H1 (cell line): Measurements from ENCODE around the gene HHAT. TPM values are rescaled to one million over a fixed set of nuclear protein-coding genes. Genes with fewer than 3 reads are reported as not detected.

ENCODE experiments used
- CTCF ChIA-PET: fragments of 300-600 bp; sonication (Branson Sonifier 250); formaldehyde crosslinking; loops from one replicate; lab custom pipeline; 2021; ENCODE audit not compliant: partially characterized antibody; lab: Charles Lee
- POLR2A ChIA-PET: fragments of 300-600 bp; sonication (Branson Sonifier 250); formaldehyde crosslinking; loops from one replicate; lab custom pipeline; 2021; ENCODE audit warnings: inconsistent platforms; ENCODE audit not compliant: partially characterized antibody; lab: Charles Lee
- DNase-seq, 2 experiments: peaks; one replicate each; pipeline versions ENCODE4 v3.0.0 to v3.0.0-alpha.2; 2010 to 2022; ENCODE audit warnings: low spot score in 2 of 2, low read depth in 1 of 2, mixed read lengths in 1 of 2
- FAIRE-seq: peaks from 2 replicates; lab custom pipeline; 2011; peaks lifted over from hg19 to GRCh38; lab: Jason Lieb, UNC
- H2AFZ ChIP-seq: 2 replicates; pipeline ENCODE4 v1.8.1; 2012; ENCODE audit warnings: low read length, inconsistent platforms
- H2AK5ac ChIP-seq: 2 replicates; pipeline ENCODE4 v1.6.1; 2013; ENCODE audit warnings: low read depth, low read length
- H2BK120ac ChIP-seq: replicated peaks from 2 replicates; pipeline ENCODE3; 2013; ENCODE audit warnings: low read depth, low read length, inconsistent platforms
- H2BK12ac ChIP-seq: 2 replicates; pipeline ENCODE4 v1.6.1; 2013; ENCODE audit warnings: low read depth, low read length
- H2BK15ac ChIP-seq: 2 replicates; pipeline ENCODE4 v1.6.1; 2013; ENCODE audit warnings: low read length
- H2BK20ac ChIP-seq: 2 replicates; pipeline ENCODE4 v1.6.1; 2013; ENCODE audit warnings: low read length
- H2BK5ac ChIP-seq: 2 replicates; pipeline ENCODE4 v1.6.1; 2013; ENCODE audit warnings: low read depth, low read length
- H3K14ac ChIP-seq: 2 replicates; pipeline ENCODE4 v1.6.1; 2013; ENCODE audit warnings: inconsistent platforms; ENCODE audit not compliant: insufficient read length
- H3K18ac ChIP-seq: 2 replicates; pipeline ENCODE4 v1.6.1; 2013; ENCODE audit warnings: low read length; ENCODE audit errors: extremely low read depth
- H3K23ac ChIP-seq: 2 replicates; pipeline ENCODE4 v1.6.1; 2013; ENCODE audit warnings: inconsistent platforms; ENCODE audit not compliant: insufficient read length
- H3K23me2 ChIP-seq: 2 replicates; pipeline ENCODE4 v1.6.1; 2013; ENCODE audit warnings: low read depth, low read length
- H3K27ac ChIP-seq: 2 replicates; pipeline ENCODE4 v1.6.1; 2011; ENCODE audit warnings: low read depth, low read length, inconsistent platforms
- H3K27me3 ChIP-seq, 4 experiments: replicated peaks in 1 of 4; 1 replicate in 1 of 4; 2 replicates in 3 of 4; pipeline versions ENCODE4 v1.6.1 to v1.8.1; 2011 to 2013; ENCODE audit warnings: low read length in 3 of 4, mild to moderate bottlenecking in 3 of 4, inconsistent platforms in 2 of 4, mixed read lengths in 2 of 4, moderate library complexity in 1 of 4; ENCODE audit not compliant: control insufficient read depth in 3 of 4, insufficient read depth in 3 of 4; ENCODE audit errors: extremely low read depth in 1 of 4
- H3K36me3 ChIP-seq, 4 experiments: 2 replicates each; pipeline versions ENCODE4 v1.6.1 to v1.8.1; 2011 to 2013; ENCODE audit warnings: mild to moderate bottlenecking in 4 of 4, low read length in 3 of 4, moderate library complexity in 2 of 4, control low read depth in 1 of 4, inconsistent platforms in 1 of 4; ENCODE audit not compliant: insufficient read depth in 4 of 4, control insufficient read depth in 2 of 4
- H3K4ac ChIP-seq: replicated peaks from 2 replicates; pipeline ENCODE3; 2013; ENCODE audit warnings: low read length, low read depth, mixed read lengths, inconsistent platforms; ENCODE audit not compliant: insufficient read length
- H3K4me1 ChIP-seq, 4 experiments: replicated peaks in 1 of 4; 1 replicate in 1 of 4; 2 replicates in 3 of 4; pipeline versions ENCODE4 v1.6.1 to v1.8.1; 2011 to 2013; ENCODE audit warnings: low read length in 3 of 4, inconsistent platforms in 2 of 4, mixed read lengths in 1 of 4; ENCODE audit not compliant: insufficient read depth in 4 of 4, control insufficient read depth in 3 of 4
- H3K4me2 ChIP-seq, 2 experiments: 2 replicates each; pipeline versions ENCODE4 v1.6.1 to v1.8.1; 2011 to 2013; ENCODE audit warnings: low read depth in 2 of 2, low read length in 2 of 2, control low read depth in 1 of 2, inconsistent platforms in 1 of 2, mild to moderate bottlenecking in 1 of 2; ENCODE audit not compliant: insufficient read depth in 1 of 2
- H3K4me3 ChIP-seq, 4 experiments: fragments of 200-600, 300-600 bp in 1 of 4; sonication (generic), shearing (Covaris generic), sonication (Bioruptor Twin) in 1 of 4; 2 replicates each; pipeline versions ENCODE4 v1.5.1 to v1.8.1; 2011 to 2016; ENCODE audit warnings: low read length in 4 of 4, low read depth in 3 of 4, control low read depth in 2 of 4, inconsistent platforms in 2 of 4, mild to moderate bottlenecking in 2 of 4, mixed read lengths in 1 of 4, moderate library complexity in 1 of 4; ENCODE audit not compliant: insufficient read depth in 2 of 4; ENCODE audit errors: extremely low read depth in 1 of 4
- H3K56ac ChIP-seq: replicated peaks from 2 replicates; pipeline ENCODE3; 2013; ENCODE audit warnings: low read depth, mild to moderate bottlenecking, mixed read lengths, low read length, inconsistent platforms; ENCODE audit not compliant: insufficient read length
- H3K79me1 ChIP-seq: 2 replicates; pipeline ENCODE4 v1.6.1; 2013; ENCODE audit warnings: low read depth, low read length, control low read depth
- H3K79me2 ChIP-seq, 2 experiments: 2 replicates each; pipeline versions ENCODE4 v1.6.1 to v1.8.1; 2012 to 2013; ENCODE audit warnings: low read length in 2 of 2, mild to moderate bottlenecking in 2 of 2, inconsistent platforms in 1 of 2; ENCODE audit not compliant: insufficient read depth in 2 of 2, control insufficient read depth in 1 of 2
- H3K9ac ChIP-seq, 4 experiments: replicated peaks in 1 of 4; 1 replicate in 1 of 4; 2 replicates in 3 of 4; pipeline versions ENCODE4 v1.6.1 to v1.8.1; 2011 to 2013; ENCODE audit warnings: low read depth in 3 of 4, low read length in 3 of 4, control low read depth in 2 of 4, mild to moderate bottlenecking in 2 of 4, moderate library complexity in 2 of 4, inconsistent platforms in 1 of 4; ENCODE audit errors: extremely low read depth in 1 of 4
- H3K9me3 ChIP-seq, 2 experiments: 2 replicates each; pipeline versions ENCODE4 v1.6.1 to v1.8.1; 2012 to 2013; ENCODE audit warnings: mild to moderate bottlenecking in 2 of 2, moderate library complexity in 2 of 2, control low read depth in 1 of 2, inconsistent platforms in 1 of 2, low read depth in 1 of 2, low read length in 1 of 2, mixed read lengths in 1 of 2; ENCODE audit not compliant: insufficient read depth in 2 of 2
- H4K20me1 ChIP-seq, 2 experiments: replicated peaks in 1 of 2; 2 replicates each; pipeline versions ENCODE3 to v1.8.1; 2011 to 2013; ENCODE audit warnings: inconsistent platforms in 2 of 2, low read length in 2 of 2, mild to moderate bottlenecking in 1 of 2; ENCODE audit not compliant: insufficient read depth in 2 of 2, control insufficient read depth in 1 of 2
- H4K5ac ChIP-seq: 2 replicates; pipeline ENCODE4 v1.6.1; 2013; ENCODE audit warnings: low read length, low read depth, mixed read lengths, inconsistent platforms; ENCODE audit not compliant: insufficient read length
- H4K8ac ChIP-seq: 2 replicates; pipeline ENCODE4 v1.8.0; 2013; ENCODE audit warnings: mild to moderate bottlenecking, moderate library complexity, low read length, inconsistent platforms; ENCODE audit not compliant: insufficient read depth; ENCODE audit errors: extremely low read depth
- H4K91ac ChIP-seq: replicated peaks from 2 replicates; pipeline ENCODE3; 2013; ENCODE audit warnings: low read length, mixed read lengths, inconsistent platforms; ENCODE audit not compliant: insufficient read length
- ASH2L ChIP-seq: fragments of 200-600, 300-600 bp; sonication (generic); IDR thresholded peaks from one replicate; pipeline ENCODE4 v1.7.1; 2017; ENCODE audit warnings: low read length
- E2F6 ChIP-seq: IDR thresholded peaks from 2 replicates; pipeline ENCODE4 v1.6.1; 2012; ENCODE audit warnings: inconsistent platforms
- KDM1A ChIP-seq: fragments of 200-600, 300-600 bp; sonication (generic); IDR thresholded peaks from 2 replicates; pipeline ENCODE4 v1.7.1; 2016; ENCODE audit warnings: mild to moderate bottlenecking, low read length, borderline replicate concordance
- KDM4A ChIP-seq: IDR thresholded peaks from one replicate; pipeline ENCODE4 v1.7.1; 2012; ENCODE audit warnings: low read depth, mild to moderate bottlenecking, moderate library complexity, low read length, inconsistent platforms; ENCODE audit not compliant: severe bottlenecking
- POLR2AphosphoS5 ChIP-seq: IDR thresholded peaks from 2 replicates; pipeline ENCODE4 v1.6.1; 2011; ENCODE audit warnings: low read depth, low read length
- RBBP5 ChIP-seq: IDR thresholded peaks from 2 replicates; pipeline ENCODE4 v1.7.1; 2012; ENCODE audit warnings: low read depth, mild to moderate bottlenecking, inconsistent platforms, low read length, moderate library complexity, borderline replicate concordance
- RXRA ChIP-seq: IDR thresholded peaks from 2 replicates; pipeline ENCODE4 v1.6.1; 2011; ENCODE audit warnings: low read depth, mild to moderate bottlenecking, low read length, moderate library complexity; ENCODE audit not compliant: insufficient read depth
- SIRT6 ChIP-seq: IDR thresholded peaks from one replicate; pipeline ENCODE4 v1.7.1; 2012; ENCODE audit warnings: low read length, inconsistent platforms
- SIX5 ChIP-seq: IDR thresholded peaks from 2 replicates; pipeline ENCODE4 v1.6.1; 2011; ENCODE audit warnings: mild to moderate bottlenecking, low read depth, low read length
- SP2 ChIP-seq: IDR thresholded peaks from 2 replicates; pipeline ENCODE4 v1.6.1; 2012; ENCODE audit warnings: mild to moderate bottlenecking, low read length, inconsistent platforms
- WGBS, 2 experiments: shearing (Covaris generic) in 1 of 2; methylation state at CpG; one replicate each; pipeline versions ENCODE4 v1.1.6 to v1.1.7; 2013 to 2015; ENCODE audit warnings: low lambda C conversion rate in 2 of 2, mixed read lengths in 2 of 2, inconsistent platforms in 1 of 2, low coverage in 1 of 2, missing lambda C conversion rate in 1 of 2; ENCODE audit not compliant: insufficient replicate concordance in 2 of 2, insufficient coverage in 1 of 2, insufficient read length in 1 of 2; ENCODE audit errors: extremely low coverage in 1 of 2, missing lambda C conversion rate in 1 of 2; 5-methylcytosine and 5-hydroxymethylcytosine counted together
- polyA plus RNA-seq, 7 experiments: library from polyadenylated mRNA; depleted of rRNA in 3 of 7; stranded (reverse) in 5 of 7; unstranded in 2 of 7; fragments of >200 nt in 5 of 7; fragments of 200-250 nt in 2 of 7; gene quantifications; 1 replicate in 5 of 7; 2 replicates in 1 of 7; 4 replicates in 1 of 7; pipeline versions ENCODE4 v1.2.1 to v1.2.3, GENCODE V29; 2011 to 2013; ENCODE audit warnings: missing spikeins in 2 of 7, mixed read lengths in 2 of 7
- total RNA-seq: library from RNA; stranded (reverse); fragmentation: NEBNext Ultra II Directional; extraction: Animal tissue kit (Norgen Biotek cat#: 25700); gene quantifications from 2 replicates; pipeline ENCODE4 v1.2.1, GENCODE V29; 2021

The HHAT gene
- total and polyA plus RNA-seq, 2 of the 8 experiments (the other 6 are each of a cell fraction or from before 2014, with no cell fraction given) = 0.15 to 0.51 TPM

- Histone ChIP-seq H3K36me3 (no peaks in the 10 kb centered on the region), H2BK5ac (no peak overlapping the region), H3K79me2 (no peaks in the 10 kb centered on the region), H2BK120ac (no peak overlapping the region), H2AFZ (no peak overlapping the region), H2BK20ac (no peak overlapping the region), H2AK5ac (no peak overlapping the region), H3K56ac (no peak overlapping the region), H3K79me1 (no peaks in the 10 kb centered on the region), H3K9me3 (no peaks in the 10 kb centered on the region), H3K18ac (no peak overlapping the region), H3K23ac (no peak overlapping the region), H3K14ac (no peak overlapping the region), H3K4me3 (no peak overlapping the region), H4K5ac (no peak overlapping the region), H2BK12ac (no peak overlapping the region), H3K4me2 (no peak overlapping the region), H3K27me3 (peaks cover 0 to 1% (median 0%) of the 10 kb centered on the region in 4 experiments; a peak in 1 of 7 replicates), H4K20me1 (no peaks in the 10 kb centered on the region), H3K9ac (no peak overlapping the region), H3K4me1 (no peaks in the 10 kb centered on the region), H3K23me2 (no peaks in the 10 kb centered on the region), H3K27ac (no peak overlapping the region), H4K91ac (no peak overlapping the region), H3K4ac (no peak overlapping the region), H4K8ac (no peak overlapping the region), H2BK15ac (no peak overlapping the region)
- FAIRE-seq (no peak), DNase-seq (no peak)
- WGBS, 2 experiments = 68% methylated on average over 3 of the region's 3 CpGs; no CpG with 5 or more reads in 1 of the 2 experiments
- TF ChIP-seq KDM1A (no peak), E2F6 (no peak), RBBP5 (no peak), SIRT6 (no peak), RXRA (no peak), SIX5 (no peak), POLR2AphosphoS5 (no peak), SP2 (no peak), ASH2L (no peak), KDM4A (no peak)
- ChIA-PET CTCF (interaction anchor here (0.6 to 1.3 kb wide), 7 partner anchors 8 to 1710 kb away, joined by 3 to 5 read pairs (median 3); no protein-coding TSS in a partner anchor), POLR2A (interaction anchor here (0.6 kb wide), 1 partner anchor 36 kb away, joined by 3 read pairs; no protein-coding TSS in a partner anchor)
These were observed 187.5 kb downstream of the HHAT start for GRCh38 chr1:210516092-210516656.
